Measurements from ENCODE around the gene UBE2G2. TPM values are rescaled to one million over a fixed set of nuclear protein-coding genes. Genes with fewer than 3 reads are reported as not detected.

UBE2G2 gene
- total RNA-seq, 2 experiments from 2014 or later: 89.9 to 96.8 TPM

DNA sequence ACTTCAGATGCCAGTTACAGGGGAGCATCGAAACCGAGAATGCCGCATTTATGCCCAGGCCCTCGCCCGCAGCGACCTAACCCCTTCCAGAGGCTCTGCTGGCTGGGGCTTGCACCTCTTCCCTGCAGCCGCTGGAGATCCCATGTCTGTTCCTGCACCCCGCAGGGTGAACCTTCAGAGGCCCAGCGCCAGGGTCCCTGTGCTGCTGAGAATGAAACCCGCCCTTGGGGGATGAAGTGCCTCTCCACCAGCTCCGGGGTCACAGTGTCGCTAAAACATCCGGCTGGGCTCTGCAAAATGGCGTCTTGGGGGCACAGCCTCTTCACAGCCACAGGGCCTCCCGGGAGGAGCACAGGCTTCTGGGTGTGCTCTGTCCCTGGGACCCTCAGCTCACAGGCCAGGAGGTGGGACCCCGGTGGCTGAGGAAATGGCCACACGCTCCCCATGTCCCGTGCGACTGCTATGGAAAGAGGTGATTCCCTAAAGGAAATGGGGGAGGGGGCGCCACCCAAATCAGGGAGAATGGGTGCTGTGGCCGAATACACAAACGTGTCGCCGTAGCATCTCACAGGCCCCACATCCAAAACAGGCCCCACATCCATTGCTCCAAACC, 50.3 kb downstream of the UBE2G2 start:
- ChIA-PET POLR2A (no interaction called here), CTCF (no interaction called here)
- no peak overlapping the region for H3K27ac ChIP-seq (ENCODE audit: low read depth in 1 of 2, low read length in 2 of 2)
- Mint-ChIP-seq H3K9me3 (peaks cover 3% of the 10 kb centered on the region), H3K36me3 (ENCODE audit: low read depth) (no peaks in the 10 kb centered on the region), H3K4me3 (no peak overlapping the region), H3K4me1 (ENCODE audit: low read depth) (no peaks in the 10 kb centered on the region), H3K27me3 (peaks cover 7% of the 10 kb centered on the region), H3K27ac (no peak overlapping the region)
- no peaks in the 10 kb centered on the region for H3K9me3 ChIP-seq (ENCODE audit: control insufficient read depth in 1 of 2, insufficient read depth in 1 of 2, low read length in 2 of 2)
- TF ChIP-seq, protein P1, sequence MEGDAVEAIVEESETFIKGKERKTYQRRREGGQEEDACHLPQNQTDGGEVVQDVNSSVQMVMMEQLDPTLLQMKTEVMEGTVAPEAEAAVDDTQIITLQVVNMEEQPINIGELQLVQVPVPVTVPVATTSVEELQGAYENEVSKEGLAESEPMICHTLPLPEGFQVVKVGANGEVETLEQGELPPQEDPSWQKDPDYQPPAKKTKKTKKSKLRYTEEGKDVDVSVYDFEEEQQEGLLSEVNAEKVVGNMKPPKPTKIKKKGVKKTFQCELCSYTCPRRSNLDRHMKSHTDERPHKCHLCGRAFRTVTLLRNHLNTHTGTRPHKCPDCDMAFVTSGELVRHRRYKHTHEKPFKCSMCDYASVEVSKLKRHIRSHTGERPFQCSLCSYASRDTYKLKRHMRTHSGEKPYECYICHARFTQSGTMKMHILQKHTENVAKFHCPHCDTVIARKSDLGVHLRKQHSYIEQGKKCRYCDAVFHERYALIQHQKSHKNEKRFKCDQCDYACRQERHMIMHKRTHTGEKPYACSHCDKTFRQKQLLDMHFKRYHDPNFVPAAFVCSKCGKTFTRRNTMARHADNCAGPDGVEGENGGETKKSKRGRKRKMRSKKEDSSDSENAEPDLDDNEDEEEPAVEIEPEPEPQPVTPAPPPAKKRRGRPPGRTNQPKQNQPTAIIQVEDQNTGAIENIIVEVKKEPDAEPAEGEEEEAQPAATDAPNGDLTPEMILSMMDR (IDR thresholded peaks at IDR 0.05): no peak
- no peak overlapping the region for H3K4me3 ChIP-seq (ENCODE audit: low read length)
- H3K27me3 ChIP-seq (ENCODE audit: control insufficient read depth in 1 of 2, insufficient read depth in 2 of 2, low read length in 2 of 2): peaks cover 0 to 6% of the 10 kb centered on the region in 2 experiments
- DNase-seq (no peak), ATAC-seq (ENCODE audit: poor library complexity) (no peak)
- no peaks in the 10 kb centered on the region for H3K4me1 ChIP-seq (ENCODE audit: insufficient read depth, low read length)
- no peaks in the 10 kb centered on the region for H3K36me3 ChIP-seq (ENCODE audit: insufficient read depth, low read length)
- intact Hi-C loops (cut with DNase I, micrococcal nuclease): no loop called here

DNA sequence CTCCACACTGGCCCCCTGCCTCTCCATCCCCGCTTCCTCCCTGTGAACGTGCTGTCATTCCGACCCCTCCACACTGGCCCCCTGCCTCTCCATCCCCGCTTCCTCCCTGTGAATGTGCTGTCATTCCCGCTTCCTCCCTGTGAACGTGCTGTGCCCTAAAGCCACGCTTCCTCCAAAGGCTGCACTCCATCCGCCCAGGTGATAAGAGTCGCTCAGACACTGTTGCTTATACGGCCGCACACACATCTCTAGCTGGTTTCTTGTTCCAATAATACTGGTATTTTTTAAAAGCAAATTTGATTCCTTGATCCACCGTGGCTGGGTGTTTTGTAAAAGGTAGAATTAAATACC, 51.0 kb downstream of the UBE2G2 start:
- Mint-ChIP-seq H3K9me3 (peaks cover 3% of the 10 kb centered on the region), H3K27ac (no peak overlapping the region), H3K36me3 (ENCODE audit: low read depth) (no peaks in the 10 kb centered on the region), H3K27me3 (peaks cover 7% of the 10 kb centered on the region), H3K4me3 (no peak overlapping the region), H3K4me1 (ENCODE audit: low read depth) (no peaks in the 10 kb centered on the region)
- CTCF ChIA-PET: no interaction called here
- H3K4me3 ChIP-seq (ENCODE audit: low read length): no peak overlapping the region
- no peaks in the 10 kb centered on the region for H3K9me3 ChIP-seq (ENCODE audit: control insufficient read depth in 1 of 2, insufficient read depth in 1 of 2, low read length in 2 of 2)
- no peak for DNase-seq
- H3K36me3 ChIP-seq (ENCODE audit: insufficient read depth, low read length): no peaks in the 10 kb centered on the region
- POLR2A ChIA-PET: no interaction called here
- H3K27me3 ChIP-seq (ENCODE audit: control insufficient read depth in 1 of 2, insufficient read depth in 2 of 2, low read length in 2 of 2): peaks cover 0 to 6% of the 10 kb centered on the region in 2 experiments
- TF ChIP-seq, protein P1 (IDR thresholded peaks at IDR 0.05): no peak
- H3K27ac ChIP-seq (ENCODE audit: low read depth in 1 of 2, low read length in 2 of 2): no peak overlapping the region
- intact Hi-C loops (cut with DNase I, micrococcal nuclease): no loop called here
- no peak for ATAC-seq (ENCODE audit: poor library complexity)
- H3K4me1 ChIP-seq (ENCODE audit: insufficient read depth, low read length): no peaks in the 10 kb centered on the region

DNA sequence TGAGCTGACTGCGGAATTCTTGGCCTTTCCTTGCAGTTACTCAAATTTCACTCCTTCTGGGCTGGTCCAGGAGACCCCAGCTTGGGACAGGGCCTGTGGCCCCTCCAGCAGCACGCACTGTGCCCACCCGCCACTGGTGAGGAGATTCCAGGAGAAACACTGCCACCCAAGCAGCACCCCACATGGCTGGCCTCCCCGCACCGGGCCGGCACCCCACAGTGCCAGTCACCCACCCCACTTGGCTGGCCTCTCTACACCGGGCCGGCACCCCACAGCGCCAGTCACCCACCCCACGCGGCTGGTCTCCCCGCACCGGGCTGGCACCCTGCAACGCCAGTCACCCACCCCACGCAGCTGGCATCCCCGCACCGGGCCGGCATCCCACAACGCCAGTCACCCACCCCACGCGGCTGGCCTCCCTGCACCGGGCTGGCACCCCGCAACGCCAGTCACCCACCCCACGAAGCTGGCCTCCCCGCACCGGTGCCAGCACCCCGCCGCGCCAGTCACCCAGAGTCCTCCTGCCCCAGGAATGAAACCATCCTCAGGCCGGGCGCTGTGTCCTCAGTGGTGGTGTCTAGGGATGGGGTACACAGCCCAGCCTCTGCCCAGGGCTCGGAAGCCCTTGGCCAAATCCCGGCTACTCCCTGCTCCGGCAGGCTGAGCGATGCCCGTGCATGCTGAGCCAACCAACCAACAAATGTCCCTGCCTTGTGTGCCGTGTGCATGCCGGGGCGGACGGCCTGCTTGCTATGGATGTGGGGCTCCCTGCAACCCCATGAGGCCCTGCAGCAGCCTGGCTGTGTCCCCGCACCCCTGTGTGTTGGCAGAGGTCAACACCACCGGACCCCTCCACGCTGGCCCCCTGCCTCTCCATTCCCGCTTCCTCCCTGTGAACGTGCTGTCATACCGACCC, 51.6 kb downstream of the UBE2G2 start:
- no peaks in the 10 kb centered on the region for H3K4me1 Mint-ChIP-seq (ENCODE audit: low read depth)
- H3K27ac ChIP-seq (ENCODE audit: low read depth in 1 of 2, low read length in 2 of 2): no peak overlapping the region
- H3K36me3 Mint-ChIP-seq (ENCODE audit: low read depth): no peaks in the 10 kb centered on the region
- H3K4me3 ChIP-seq (ENCODE audit: low read length): no peak overlapping the region
- peaks cover 3% of the 10 kb centered on the region for H3K9me3 Mint-ChIP-seq
- no peaks in the 10 kb centered on the region for H3K36me3 ChIP-seq (ENCODE audit: insufficient read depth, low read length)
- no peaks in the 10 kb centered on the region for H3K9me3 ChIP-seq (ENCODE audit: control insufficient read depth in 1 of 2, insufficient read depth in 1 of 2, low read length in 2 of 2)
- H3K27ac Mint-ChIP-seq: no peak overlapping the region
- peaks cover 7% of the 10 kb centered on the region for H3K27me3 Mint-ChIP-seq
- DNase-seq (no peak), ATAC-seq (ENCODE audit: poor library complexity) (no peak)
- ChIA-PET CTCF (no interaction called here), POLR2A (no interaction called here)
- no peak overlapping the region for H3K4me3 Mint-ChIP-seq
- intact Hi-C loops (cut with DNase I, micrococcal nuclease): no loop called here
- H3K27me3 ChIP-seq (ENCODE audit: control insufficient read depth in 1 of 2, insufficient read depth in 2 of 2, low read length in 2 of 2): peaks cover 0 to 6% of the 10 kb centered on the region in 2 experiments
- H3K4me1 ChIP-seq (ENCODE audit: insufficient read depth, low read length): no peaks in the 10 kb centered on the region
- TF ChIP-seq, protein P1 (IDR thresholded peaks at IDR 0.05): no peak
